ENCODE measurements around the gene NFATC2IP.
"Not testable (repeated sequence)": the region's sequence is repeated elsewhere in the genome, so short reads cannot be mapped to it uniquely, and the experiment has no call there.

The NFATC2IP gene

DNA sequence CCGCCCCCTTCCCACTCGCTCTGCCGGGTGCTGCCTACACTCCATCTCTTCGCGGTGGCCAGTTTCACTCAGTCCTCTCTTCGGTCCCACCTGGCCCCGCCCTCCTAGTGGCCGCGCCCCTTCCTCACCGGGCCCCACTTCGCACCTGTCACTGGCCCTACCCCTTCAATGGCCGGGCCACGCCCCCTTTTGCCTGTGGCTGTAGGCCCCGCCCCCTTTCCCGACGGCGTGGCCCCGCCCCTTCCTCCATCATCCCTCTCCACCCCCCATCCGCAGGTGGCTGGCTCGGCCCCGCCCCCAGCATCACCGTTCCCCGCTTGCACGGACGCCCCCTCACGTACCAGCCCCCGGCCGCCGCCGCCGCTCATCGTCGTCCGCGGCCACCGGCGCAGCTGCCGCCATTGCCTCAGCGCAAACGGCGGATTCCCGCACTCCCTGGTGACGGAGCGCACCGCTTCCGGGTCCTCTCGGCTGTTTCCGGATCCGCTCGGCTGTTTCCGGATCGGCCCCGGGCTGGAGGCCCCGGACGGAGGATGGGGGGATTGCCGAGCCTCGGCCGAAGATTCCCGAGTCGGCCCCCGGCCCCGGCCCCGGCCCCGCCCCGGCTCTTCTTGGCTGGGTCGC, 25.9 kb upstream of the NFATC2IP start, which contains the start of gene RABEP2:
RABEP2 (minus strand) TSS at position 477 of the 624 bp plus-strand sequence; CDS start at position 402, 75 bp downstream.
- DNase-seq (ENCODE audit: low read depth, low spot score), result no peak
- CTCF ChIA-PET, result interaction anchor here (1.9 kb wide), 1 partner anchor 20 kb away, joined by 5 read pairs; no protein-coding TSS in a partner anchor
- no peak for TF ChIP-seq CTCF (IDR thresholded peaks at IDR 0.05; ENCODE audit: insufficient read depth, low read length, missing control alignments)
- peak within 1 kb of the TSS; percentile 82 for H3K4me3 ChIP-seq (ENCODE audit: low read depth, low read length)
- POLR2A ChIA-PET, result interaction anchor here (0.9 kb wide), 1 partner anchor 26 kb away, joined by 3 read pairs; the partner anchor contains the start of gene NFATC2IP

DNA sequence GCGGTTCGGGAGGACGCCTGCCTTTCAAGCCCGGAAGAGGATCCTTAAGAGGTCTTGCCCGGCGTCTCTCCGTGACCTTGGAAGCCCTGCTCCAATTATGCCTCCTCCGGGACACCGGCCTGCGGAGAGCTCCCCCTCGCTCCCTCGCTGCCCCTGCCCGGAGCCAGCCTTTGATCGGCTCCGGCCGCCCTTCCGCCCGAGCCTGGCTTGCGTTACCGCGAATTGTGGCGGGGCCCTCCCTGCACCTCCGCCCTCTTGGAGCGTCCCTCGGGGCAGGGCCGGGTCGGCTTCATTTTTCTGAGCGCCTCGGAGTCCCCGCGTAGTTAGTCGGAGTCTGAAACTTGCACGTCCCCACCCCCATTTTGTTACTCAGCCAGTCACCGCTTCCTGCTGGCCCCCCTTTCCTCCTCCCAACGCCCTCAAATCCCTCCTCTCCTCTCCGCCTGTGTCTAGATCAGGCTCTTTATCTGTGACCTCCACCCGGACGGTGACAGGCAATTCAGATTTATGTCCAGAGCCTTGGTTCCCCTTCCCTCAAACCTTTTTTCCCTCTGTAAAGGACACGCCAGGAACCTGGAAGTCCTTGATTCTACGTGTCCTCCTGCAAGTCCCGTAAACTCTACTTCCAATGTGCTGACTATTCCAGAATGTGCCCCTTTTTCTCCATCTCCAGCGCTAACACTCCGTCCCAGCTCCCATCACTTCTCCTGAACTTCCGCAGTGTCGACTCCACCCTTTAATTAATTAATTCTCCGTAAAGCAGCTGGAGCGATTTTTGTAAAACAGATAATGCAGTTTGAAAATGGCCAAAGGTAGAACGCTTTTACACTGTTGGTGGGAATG, 25.1 kb upstream of the NFATC2IP start:
- DNase-seq (ENCODE audit: low read depth, low spot score), result peak; percentile 17
- TF ChIP-seq CTCF (IDR thresholded peaks at IDR 0.05; ENCODE audit: insufficient read depth, low read length, missing control alignments), result no peak
- CTCF ChIA-PET, result interaction anchor here (1.1 to 5.8 kb wide), 3 partner anchors 19 to 25 kb away, joined by 4 to 44 read pairs (median 5); partner anchors contain the start of gene NFATC2IP
- POLR2A ChIA-PET, result interaction anchor here (0.9 kb wide), 1 partner anchor 25 kb away, joined by 3 read pairs; the partner anchor contains the start of gene NFATC2IP
- peak overlapping the region; percentile 82 for H3K4me3 ChIP-seq (ENCODE audit: low read depth, low read length)

- POLR2A ChIA-PET; DNase-seq (ENCODE audit: low read depth, low spot score); H3K4me3 ChIP-seq (ENCODE audit: low read depth, low read length): not testable (repeated sequence)
- CTCF ChIA-PET, result interaction anchor here (1.1 to 5.8 kb wide), 2 partner anchors 18 to 24 kb away, joined by 4 to 44 read pairs; partner anchors contain the start of gene NFATC2IP
Measured at GRCh38 chr16:28926284-28926683, 24.5 kb upstream of the NFATC2IP start.

GRCh38 chr16:28927815-28928214, 22.9 kb upstream of the NFATC2IP start:
- no peak for DNase-seq (ENCODE audit: low read depth, low spot score)
- ChIA-PET POLR2A (no interaction called here), CTCF (interaction anchor here (1.1 to 5.8 kb wide), 2 partner anchors 16 to 19 kb away, joined by 4 to 44 read pairs; no protein-coding TSS in a partner anchor)
- no peak for TF ChIP-seq CTCF (IDR thresholded peaks at IDR 0.05; ENCODE audit: insufficient read depth, low read length, missing control alignments)
- H3K4me3 ChIP-seq (ENCODE audit: low read depth, low read length), result no peak overlapping the region

- H3K4me3 ChIP-seq (ENCODE audit: low read depth, low read length), result no peak overlapping the region
- no peak for TF ChIP-seq CTCF (IDR thresholded peaks at IDR 0.05; ENCODE audit: insufficient read depth, low read length, missing control alignments)
- DNase-seq (ENCODE audit: low read depth, low spot score), result no peak
- ChIA-PET CTCF (interaction anchor here (5.8 kb wide), 1 partner anchor 14 kb away, joined by 44 read pairs; no protein-coding TSS in a partner anchor), POLR2A (no interaction called here)
Measured at GRCh38 chr16:28930203-28930602, 20.5 kb upstream of the NFATC2IP start.

GRCh38 chr16:28930652-28931051, 20.1 kb upstream of the NFATC2IP start:
- H3K4me3 ChIP-seq (ENCODE audit: low read depth, low read length), result no peak overlapping the region
- no peak for DNase-seq (ENCODE audit: low read depth, low spot score)
- TF ChIP-seq CTCF (IDR thresholded peaks at IDR 0.05; ENCODE audit: insufficient read depth, low read length, missing control alignments), result no peak
- CTCF ChIA-PET, result interaction anchor here (5.8 kb wide), 1 partner anchor 14 kb away, joined by 44 read pairs; no protein-coding TSS in a partner anchor
- POLR2A ChIA-PET, result no interaction called here

Data from AG04449 (cell line).